Endothelial cell of umbilical vein (primary cell): Measurements from ENCODE around the gene SQSTM1. TPM values are rescaled to one million over a fixed set of nuclear protein-coding genes. Genes with fewer than 3 reads are reported as not detected.

Source experiments
- BruUV-seq: library from RNA; stranded (reverse); fragments of 400-500 nt; replicated peaks from 2 replicates; lab custom pipeline; 2021; lab: Mats Ljungman, UMichigan
- CTCF ChIA-PET: fragments of 300-600, 350-600 bp; sonication (Branson Sonifier 250); formaldehyde crosslinking; loops from one replicate; lab custom pipeline; 2021; ENCODE audit warnings: antibody characterized with exemption, inconsistent platforms; lab: Charles Lee
- POLR2A ChIA-PET: fragments of 300-600, 350-600 bp; sonication (Branson Sonifier 250); formaldehyde crosslinking; loops from one replicate; lab custom pipeline; 2021; ENCODE audit warnings: antibody characterized with exemption, inconsistent platforms; lab: Charles Lee
- DNase-seq: peaks from one replicate; pipeline ENCODE4 v3.0.0-alpha.2; 2011; ENCODE audit warnings: low read depth, low spot score
- FAIRE-seq: peaks from 2 replicates; lab custom pipeline; 2011; peaks lifted over from hg19 to GRCh38; lab: Jason Lieb, UNC
- H2AFZ ChIP-seq: 2 replicates; pipeline ENCODE4 v1.6.0; 2012; ENCODE audit warnings: low read depth, low read length, control low read depth, inconsistent platforms
- H3K27ac ChIP-seq: 2 replicates; pipeline ENCODE4 v1.5.1; 2011; ENCODE audit warnings: low read depth, mild to moderate bottlenecking, control low read depth, low read length, moderate library complexity; ENCODE audit not compliant: insufficient read depth
- H3K27me3 ChIP-seq, 2 experiments: 2 replicates each; pipeline versions ENCODE4 v1.6.0 to v1.6.1; 2011; ENCODE audit warnings: low read length in 2 of 2, mixed read lengths in 1 of 2; ENCODE audit not compliant: control insufficient read depth in 2 of 2, insufficient read depth in 2 of 2
- H3K36me3 ChIP-seq, 2 experiments: 2 replicates in 1 of 2; 3 replicates in 1 of 2; pipeline ENCODE4 v1.5.1; 2011; ENCODE audit warnings: low read length in 2 of 2, mild to moderate bottlenecking in 1 of 2, moderate library complexity in 1 of 2; ENCODE audit not compliant: control insufficient read depth in 2 of 2, insufficient read depth in 2 of 2; ENCODE audit errors: extremely low read depth in 1 of 2
- H3K4me1 ChIP-seq: 3 replicates; pipeline ENCODE4 v1.5.1; 2011; ENCODE audit warnings: mild to moderate bottlenecking, low read length; ENCODE audit not compliant: control insufficient read depth, insufficient read depth; ENCODE audit errors: extremely low read depth
- H3K4me2 ChIP-seq: 2 replicates; pipeline ENCODE4 v1.6.1; 2011; ENCODE audit warnings: low read length, control low read depth, mixed read lengths; ENCODE audit not compliant: insufficient read depth
- H3K4me3 ChIP-seq, 3 experiments: fragments of 200-600 bp in 1 of 3; sonication (generic), shearing (Covaris generic) in 1 of 3; replicated peaks in 1 of 3; 2 replicates each; pipeline ENCODE4 v1.5.1; 2011 to 2016; ENCODE audit warnings: control low read depth in 3 of 3, low read length in 3 of 3, mild to moderate bottlenecking in 2 of 3, inconsistent platforms in 1 of 3, low read depth in 1 of 3, moderate library complexity in 1 of 3; ENCODE audit not compliant: insufficient read depth in 1 of 3
- H3K79me2 ChIP-seq: 2 replicates; pipeline ENCODE4 v1.6.0; 2012; ENCODE audit warnings: low read length, inconsistent platforms; ENCODE audit not compliant: control insufficient read depth, insufficient read depth
- H3K9ac ChIP-seq: replicated peaks from 2 replicates; pipeline ENCODE3; 2011; ENCODE audit warnings: low read length, control low read depth; ENCODE audit not compliant: insufficient read depth; ENCODE audit errors: extremely low read depth
- H3K9me1 ChIP-seq: replicated peaks from 3 replicates; pipeline ENCODE4 v1.6.0; 2011; ENCODE audit warnings: mild to moderate bottlenecking, low read length; ENCODE audit not compliant: control insufficient read depth, insufficient read depth; ENCODE audit errors: extremely low read depth
- H3K9me3 ChIP-seq: replicated peaks from 2 replicates; pipeline ENCODE4 v1.5.1; 2012; ENCODE audit warnings: low read length, inconsistent platforms; ENCODE audit not compliant: control insufficient read depth, insufficient read depth
- H4K20me1 ChIP-seq: replicated peaks from 2 replicates; pipeline ENCODE3; 2011; ENCODE audit warnings: mild to moderate bottlenecking, low read length; ENCODE audit not compliant: control insufficient read depth, insufficient read depth; ENCODE audit errors: extremely low read depth
- EZH2 ChIP-seq: IDR thresholded peaks from 2 replicates; pipeline ENCODE4 v1.6.1; 2012; ENCODE audit warnings: borderline replicate concordance, low read depth, mild to moderate bottlenecking, moderate library complexity, low read length, inconsistent platforms; ENCODE audit not compliant: severe bottlenecking
- FOS ChIP-seq: IDR thresholded peaks from 2 replicates; pipeline ENCODE4 v1.6.1; 2011; ENCODE audit warnings: mild to moderate bottlenecking, low read length, moderate library complexity, borderline replicate concordance; ENCODE audit not compliant: insufficient read depth
- GATA2 ChIP-seq: IDR thresholded peaks from 2 replicates; pipeline ENCODE4 v1.7.0; 2011; ENCODE audit warnings: low read depth, mild to moderate bottlenecking, moderate library complexity, mixed read lengths, low read length; ENCODE audit not compliant: insufficient read length, insufficient read depth
- JUN ChIP-seq: IDR thresholded peaks from 2 replicates; pipeline ENCODE4 v1.6.1; 2011; ENCODE audit warnings: borderline replicate concordance, low read depth; ENCODE audit not compliant: insufficient read length, insufficient read depth
- MYC ChIP-seq: IDR thresholded peaks from one replicate; pipeline ENCODE4 v1.6.1; 2011; ENCODE audit warnings: mild to moderate bottlenecking, low read depth, low read length
- POLR2A ChIP-seq: IDR thresholded peaks from 2 replicates; pipeline ENCODE4 v1.6.1; 2012; ENCODE audit warnings: low read depth, mild to moderate bottlenecking, control low read depth, low read length
- POLR2AphosphoS5 ChIP-seq: IDR thresholded peaks from 2 replicates; pipeline ENCODE4 v1.6.1; 2012; ENCODE audit warnings: low read depth, mild to moderate bottlenecking, control low read depth, low read length, moderate library complexity; ENCODE audit not compliant: insufficient read depth
- dilution Hi-C: fragments of 300-500 bp; cut with MboI; formaldehyde crosslinking; loops from one replicate; pipeline ENCODE4 v1.15.0; 2019; ENCODE audit warnings: low sequenced_read_pairs; ENCODE audit not compliant: extremely low pct_ligation_motif_present
- intact Hi-C: fragments of 100-400 bp; cut with micrococcal nuclease; formaldehyde crosslinking; loops from one replicate; pipeline ENCODE4 v1.10.0; 2022
- polyA plus RNA-seq, 4 experiments: library from polyadenylated mRNA; depleted of rRNA in 3 of 4; stranded (reverse) in 3 of 4; unstranded in 1 of 4; fragments of >200 nt; gene quantifications; 2 replicates each; pipeline versions ENCODE4 v1.2.1 to v1.2.3, GENCODE V29; 2011 to 2012; ENCODE audit warnings: missing spikeins in 1 of 4
- total RNA-seq: library from RNA; stranded (reverse); gene quantifications from 2 replicates; pipeline ENCODE4 v1.2.3, GENCODE V29; 2021
- TF ChIP-seq, protein P1 (sequence below), 2 donors: IDR thresholded peaks; 1 replicate in 1 of 2; 2 replicates in 1 of 2; pipeline ENCODE4 v1.5.1; 2011; ENCODE audit warnings: low read length in 2 of 2, mild to moderate bottlenecking in 2 of 2, moderate library complexity in 2 of 2, control low read depth in 1 of 2, inconsistent platforms in 1 of 2, low read depth in 1 of 2; ENCODE audit not compliant: insufficient read depth in 1 of 2; ENCODE audit errors: extremely low read depth in 1 of 2
- TF ChIP-seq, protein P2 (sequence below): IDR thresholded peaks from 2 replicates; pipeline ENCODE4 v1.6.1; 2011; ENCODE audit not compliant: insufficient read depth, insufficient read length

Gene SQSTM1
- total and polyA plus RNA-seq, 2 donors (not counting 3 experiments of a cell fraction or from before 2014, with no cell fraction given): 302 to 346 TPM

DNA sequence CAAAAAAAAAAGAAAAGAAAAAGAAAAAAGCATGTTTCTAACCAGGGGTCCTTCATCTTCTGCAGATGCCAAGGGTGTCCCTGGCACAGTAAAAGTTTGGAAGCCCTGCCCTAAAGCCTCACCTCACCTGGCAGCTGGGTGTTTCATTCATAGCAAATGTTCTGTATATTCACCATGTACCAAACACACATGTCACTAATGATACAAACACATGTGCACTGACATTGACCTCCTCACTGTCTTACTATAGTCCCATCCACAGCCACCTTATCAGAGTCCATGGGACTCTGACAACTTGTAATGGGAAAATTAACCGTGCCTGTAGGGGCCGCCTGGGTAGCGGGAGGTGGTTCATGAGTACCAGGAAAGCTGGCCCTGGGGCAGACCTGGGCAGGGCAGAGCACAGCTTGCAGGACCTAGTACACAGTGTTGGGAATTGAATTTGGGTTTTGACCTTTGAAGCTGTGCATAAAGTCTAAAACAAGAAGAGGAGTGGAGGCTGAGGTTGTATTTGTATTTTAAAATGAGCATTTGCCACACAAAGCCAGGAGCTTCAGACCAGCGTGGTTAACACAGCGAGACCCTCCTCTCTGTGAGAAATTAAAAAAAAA lies 7.6 kb upstream of the SQSTM1 start:
- H4K20me1 ChIP-seq: no peaks in the 10 kb centered on the region
- no peak overlapping the region for H3K4me3 ChIP-seq
- no peaks in the 10 kb centered on the region for H3K9me1 ChIP-seq
- dilution Hi-C loops (no loop called here), intact Hi-C loops (no loop called here)
- TF ChIP-seq POLR2A: no peak
- no peak for TF ChIP-seq EZH2
- TF ChIP-seq FOS: no peak
- TF ChIP-seq GATA2: no peak
- TF ChIP-seq, protein P1, sequence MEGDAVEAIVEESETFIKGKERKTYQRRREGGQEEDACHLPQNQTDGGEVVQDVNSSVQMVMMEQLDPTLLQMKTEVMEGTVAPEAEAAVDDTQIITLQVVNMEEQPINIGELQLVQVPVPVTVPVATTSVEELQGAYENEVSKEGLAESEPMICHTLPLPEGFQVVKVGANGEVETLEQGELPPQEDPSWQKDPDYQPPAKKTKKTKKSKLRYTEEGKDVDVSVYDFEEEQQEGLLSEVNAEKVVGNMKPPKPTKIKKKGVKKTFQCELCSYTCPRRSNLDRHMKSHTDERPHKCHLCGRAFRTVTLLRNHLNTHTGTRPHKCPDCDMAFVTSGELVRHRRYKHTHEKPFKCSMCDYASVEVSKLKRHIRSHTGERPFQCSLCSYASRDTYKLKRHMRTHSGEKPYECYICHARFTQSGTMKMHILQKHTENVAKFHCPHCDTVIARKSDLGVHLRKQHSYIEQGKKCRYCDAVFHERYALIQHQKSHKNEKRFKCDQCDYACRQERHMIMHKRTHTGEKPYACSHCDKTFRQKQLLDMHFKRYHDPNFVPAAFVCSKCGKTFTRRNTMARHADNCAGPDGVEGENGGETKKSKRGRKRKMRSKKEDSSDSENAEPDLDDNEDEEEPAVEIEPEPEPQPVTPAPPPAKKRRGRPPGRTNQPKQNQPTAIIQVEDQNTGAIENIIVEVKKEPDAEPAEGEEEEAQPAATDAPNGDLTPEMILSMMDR (IDR thresholded peaks at IDR 0.05; ENCODE audit: extremely low read depth in 1 of 2, insufficient read depth in 1 of 2, low read depth in 1 of 2, low read length in 2 of 2): no peak
- TF ChIP-seq JUN: no peak
- no peak for TF ChIP-seq MYC
- TF ChIP-seq, protein P2, sequence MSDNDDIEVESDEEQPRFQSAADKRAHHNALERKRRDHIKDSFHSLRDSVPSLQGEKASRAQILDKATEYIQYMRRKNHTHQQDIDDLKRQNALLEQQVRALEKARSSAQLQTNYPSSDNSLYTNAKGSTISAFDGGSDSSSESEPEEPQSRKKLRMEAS: no peak
- TF ChIP-seq POLR2AphosphoS5: no peak
- H3K9me3 ChIP-seq: no peaks in the 10 kb centered on the region
- no peaks in the 10 kb centered on the region for H3K27me3 ChIP-seq
- no peaks in the 10 kb centered on the region for H3K79me2 ChIP-seq
- no TSS peak for BruUV-seq
- H3K9ac ChIP-seq: no peak overlapping the region
- DNase-seq: no peak
- H2AFZ ChIP-seq: no peak overlapping the region
- peaks cover under 1% of the 10 kb centered on the region for H3K4me1 ChIP-seq
- peaks cover 0 to 4% of the 10 kb centered on the region in 2 experiments for H3K36me3 ChIP-seq
- no peak overlapping the region for H3K27ac ChIP-seq
- ChIA-PET CTCF (interaction anchor here (1.3 to 1.6 kb wide), 2 partner anchors 11 to 81 kb away, joined by 3 to 5 read pairs; partner anchors contain the start of gene MAML1), POLR2A (no interaction called here)
- H3K4me2 ChIP-seq: no peak overlapping the region
- no peak for FAIRE-seq
